ENCODE data around the gene ACBD6. TPM values are rescaled to one million over a fixed set of nuclear protein-coding genes. Genes with fewer than 3 reads are reported as not detected.

Gene ACBD6
- total and polyA plus RNA-seq, 2 experiments from 2014 or later: 75.7 to 88.8 TPM

DNA sequence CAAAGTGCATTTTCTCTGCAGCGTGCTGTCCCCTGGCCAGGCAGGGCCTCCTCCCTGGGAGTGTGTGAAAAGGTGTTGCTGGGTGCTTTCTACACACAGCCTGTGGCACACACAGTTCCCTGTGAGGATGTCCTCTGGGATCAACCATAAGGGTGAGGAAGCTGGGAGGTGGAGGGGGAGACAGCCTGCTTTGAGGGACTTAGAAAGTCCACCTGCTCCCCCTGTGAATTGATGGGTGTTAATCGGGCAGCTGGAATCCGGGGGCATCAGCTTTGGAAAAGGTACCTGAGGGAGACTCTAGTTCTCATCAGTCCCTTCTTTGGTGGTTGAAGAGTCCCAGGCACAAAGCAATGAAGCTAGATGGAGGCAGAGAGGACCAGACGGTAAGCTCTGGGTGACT is 236.5 kb downstream of the ACBD6 start:
- Mint-ChIP-seq H3K4me3 (no peak overlapping the region), H3K9me3 (no peaks in the 10 kb centered on the region; the same call in 2 of the 3 replicates), H3K4me1 (peaks cover 55% of the 10 kb centered on the region), H3K36me3 (ENCODE audit: low read depth) (no peaks in the 10 kb centered on the region), H3K27ac (no peak overlapping the region), H3K27me3 (ENCODE audit: insufficient read depth, low read depth, poor library complexity) (peaks cover 28% of the 10 kb centered on the region)
- H3K27ac ChIP-seq (ENCODE audit: low read depth): no peak overlapping the region
- TF ChIP-seq, protein P1, sequence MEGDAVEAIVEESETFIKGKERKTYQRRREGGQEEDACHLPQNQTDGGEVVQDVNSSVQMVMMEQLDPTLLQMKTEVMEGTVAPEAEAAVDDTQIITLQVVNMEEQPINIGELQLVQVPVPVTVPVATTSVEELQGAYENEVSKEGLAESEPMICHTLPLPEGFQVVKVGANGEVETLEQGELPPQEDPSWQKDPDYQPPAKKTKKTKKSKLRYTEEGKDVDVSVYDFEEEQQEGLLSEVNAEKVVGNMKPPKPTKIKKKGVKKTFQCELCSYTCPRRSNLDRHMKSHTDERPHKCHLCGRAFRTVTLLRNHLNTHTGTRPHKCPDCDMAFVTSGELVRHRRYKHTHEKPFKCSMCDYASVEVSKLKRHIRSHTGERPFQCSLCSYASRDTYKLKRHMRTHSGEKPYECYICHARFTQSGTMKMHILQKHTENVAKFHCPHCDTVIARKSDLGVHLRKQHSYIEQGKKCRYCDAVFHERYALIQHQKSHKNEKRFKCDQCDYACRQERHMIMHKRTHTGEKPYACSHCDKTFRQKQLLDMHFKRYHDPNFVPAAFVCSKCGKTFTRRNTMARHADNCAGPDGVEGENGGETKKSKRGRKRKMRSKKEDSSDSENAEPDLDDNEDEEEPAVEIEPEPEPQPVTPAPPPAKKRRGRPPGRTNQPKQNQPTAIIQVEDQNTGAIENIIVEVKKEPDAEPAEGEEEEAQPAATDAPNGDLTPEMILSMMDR (conservative IDR thresholded peaks at IDR 0.05; ENCODE audit: low read depth in 2 of 2): no peak
- TF ChIP-seq, protein P2, sequence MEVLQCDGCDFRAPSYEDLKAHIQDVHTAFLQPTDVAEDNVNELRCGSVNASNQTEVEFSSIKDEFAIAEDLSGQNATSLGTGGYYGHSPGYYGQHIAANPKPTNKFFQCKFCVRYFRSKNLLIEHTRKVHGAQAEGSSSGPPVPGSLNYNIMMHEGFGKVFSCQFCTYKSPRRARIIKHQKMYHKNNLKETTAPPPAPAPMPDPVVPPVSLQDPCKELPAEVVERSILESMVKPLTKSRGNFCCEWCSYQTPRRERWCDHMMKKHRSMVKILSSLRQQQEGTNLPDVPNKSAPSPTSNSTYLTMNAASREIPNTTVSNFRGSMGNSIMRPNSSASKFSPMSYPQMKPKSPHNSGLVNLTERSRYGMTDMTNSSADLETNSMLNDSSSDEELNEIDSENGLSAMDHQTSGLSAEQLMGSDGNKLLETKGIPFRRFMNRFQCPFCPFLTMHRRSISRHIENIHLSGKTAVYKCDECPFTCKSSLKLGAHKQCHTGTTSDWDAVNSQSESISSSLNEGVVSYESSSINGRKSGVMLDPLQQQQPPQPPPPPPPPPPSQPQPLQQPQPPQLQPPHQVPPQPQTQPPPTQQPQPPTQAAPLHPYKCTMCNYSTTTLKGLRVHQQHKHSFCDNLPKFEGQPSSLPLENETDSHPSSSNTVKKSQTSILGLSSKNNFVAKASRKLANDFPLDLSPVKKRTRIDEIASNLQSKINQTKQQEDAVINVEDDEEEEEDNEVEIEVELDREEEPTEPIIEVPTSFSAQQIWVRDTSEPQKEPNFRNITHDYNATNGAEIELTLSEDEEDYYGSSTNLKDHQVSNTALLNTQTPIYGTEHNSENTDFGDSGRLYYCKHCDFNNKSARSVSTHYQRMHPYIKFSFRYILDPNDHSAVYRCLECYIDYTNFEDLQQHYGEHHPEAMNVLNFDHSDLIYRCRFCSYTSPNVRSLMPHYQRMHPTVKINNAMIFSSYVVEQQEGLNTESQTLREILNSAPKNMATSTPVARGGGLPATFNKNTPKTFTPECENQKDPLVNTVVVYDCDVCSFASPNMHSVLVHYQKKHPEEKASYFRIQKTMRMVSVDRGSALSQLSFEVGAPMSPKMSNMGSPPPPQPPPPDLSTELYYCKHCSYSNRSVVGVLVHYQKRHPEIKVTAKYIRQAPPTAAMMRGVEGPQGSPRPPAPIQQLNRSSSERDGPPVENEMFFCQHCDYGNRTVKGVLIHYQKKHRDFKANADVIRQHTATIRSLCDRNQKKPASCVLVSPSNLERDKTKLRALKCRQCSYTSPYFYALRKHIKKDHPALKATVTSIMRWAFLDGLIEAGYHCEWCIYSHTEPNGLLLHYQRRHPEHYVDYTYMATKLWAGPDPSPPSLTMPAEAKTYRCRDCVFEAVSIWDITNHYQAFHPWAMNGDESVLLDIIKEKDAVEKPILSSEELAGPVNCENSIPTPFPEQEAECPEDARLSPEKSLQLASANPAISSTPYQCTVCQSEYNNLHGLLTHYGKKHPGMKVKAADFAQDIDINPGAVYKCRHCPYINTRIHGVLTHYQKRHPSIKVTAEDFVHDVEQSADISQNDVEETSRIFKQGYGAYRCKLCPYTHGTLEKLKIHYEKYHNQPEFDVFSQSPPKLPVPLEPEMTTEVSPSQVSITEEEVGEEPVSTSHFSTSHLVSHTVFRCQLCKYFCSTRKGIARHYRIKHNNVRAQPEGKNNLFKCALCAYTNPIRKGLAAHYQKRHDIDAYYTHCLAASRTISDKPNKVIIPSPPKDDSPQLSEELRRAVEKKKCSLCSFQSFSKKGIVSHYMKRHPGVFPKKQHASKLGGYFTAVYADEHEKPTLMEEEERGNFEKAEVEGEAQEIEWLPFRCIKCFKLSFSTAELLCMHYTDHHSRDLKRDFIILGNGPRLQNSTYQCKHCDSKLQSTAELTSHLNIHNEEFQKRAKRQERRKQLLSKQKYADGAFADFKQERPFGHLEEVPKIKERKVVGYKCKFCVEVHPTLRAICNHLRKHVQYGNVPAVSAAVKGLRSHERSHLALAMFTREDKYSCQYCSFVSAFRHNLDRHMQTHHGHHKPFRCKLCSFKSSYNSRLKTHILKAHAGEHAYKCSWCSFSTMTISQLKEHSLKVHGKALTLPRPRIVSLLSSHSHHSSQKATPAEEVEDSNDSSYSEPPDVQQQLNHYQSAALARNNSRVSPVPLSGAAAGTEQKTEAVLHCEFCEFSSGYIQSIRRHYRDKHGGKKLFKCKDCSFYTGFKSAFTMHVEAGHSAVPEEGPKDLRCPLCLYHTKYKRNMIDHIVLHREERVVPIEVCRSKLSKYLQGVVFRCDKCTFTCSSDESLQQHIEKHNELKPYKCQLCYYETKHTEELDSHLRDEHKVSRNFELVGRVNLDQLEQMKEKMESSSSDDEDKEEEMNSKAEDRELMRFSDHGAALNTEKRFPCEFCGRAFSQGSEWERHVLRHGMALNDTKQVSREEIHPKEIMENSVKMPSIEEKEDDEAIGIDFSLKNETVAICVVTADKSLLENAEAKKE (CRISPR knock-in tag; IDR thresholded peaks at IDR 0.05): no peak
- no peak for TF ChIP-seq STAT1 (IDR thresholded peaks at IDR 0.05; ENCODE audit: unreplicated experiment)
- TF ChIP-seq, protein P3, sequence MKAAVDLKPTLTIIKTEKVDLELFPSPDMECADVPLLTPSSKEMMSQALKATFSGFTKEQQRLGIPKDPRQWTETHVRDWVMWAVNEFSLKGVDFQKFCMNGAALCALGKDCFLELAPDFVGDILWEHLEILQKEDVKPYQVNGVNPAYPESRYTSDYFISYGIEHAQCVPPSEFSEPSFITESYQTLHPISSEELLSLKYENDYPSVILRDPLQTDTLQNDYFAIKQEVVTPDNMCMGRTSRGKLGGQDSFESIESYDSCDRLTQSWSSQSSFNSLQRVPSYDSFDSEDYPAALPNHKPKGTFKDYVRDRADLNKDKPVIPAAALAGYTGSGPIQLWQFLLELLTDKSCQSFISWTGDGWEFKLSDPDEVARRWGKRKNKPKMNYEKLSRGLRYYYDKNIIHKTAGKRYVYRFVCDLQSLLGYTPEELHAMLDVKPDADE (IDR thresholded peaks at IDR 0.05): no peak
- no peak for TF ChIP-seq ZNF114 (CRISPR knock-in tag; IDR thresholded peaks at IDR 0.05)
- no peak for TF ChIP-seq JUNB (IDR thresholded peaks at IDR 0.05; ENCODE audit: unreplicated experiment)
- no peak for TF ChIP-seq CREB1 (CRISPR knock-in tag; IDR thresholded peaks at IDR 0.05; ENCODE audit: low read depth)
- no peak for TF ChIP-seq POLR2AphosphoS5 (IDR thresholded peaks at IDR 0.05; ENCODE audit: low read depth)
- H3K27me3 ChIP-seq (ENCODE audit: insufficient read depth): no peaks in the 10 kb centered on the region
- H4K20me1 ChIP-seq (replicated peaks; ENCODE audit: insufficient read depth): no peaks in the 10 kb centered on the region
- H3K4me2 ChIP-seq: no peak overlapping the region
- no peak overlapping the region for H3K4me3 ChIP-seq
- no peaks in the 10 kb centered on the region for H3K9me2 ChIP-seq (ENCODE audit: insufficient read depth)
- H3K79me2 ChIP-seq (replicated peaks; ENCODE audit: insufficient read depth): no peaks in the 10 kb centered on the region
- H3K4me1 ChIP-seq (ENCODE audit: insufficient read depth): peaks cover 30% of the 10 kb centered on the region
- ATAC-seq: no peak
- no peak overlapping the region for H2AFZ ChIP-seq
- peaks cover 10% of the 10 kb centered on the region for H3F3A ChIP-seq (replicated peaks; ENCODE audit: low read depth)
- no peak for DNase-seq (ENCODE audit: low spot score)
- no peaks in the 10 kb centered on the region for H3K36me3 ChIP-seq (ENCODE audit: insufficient read depth)
